ENCODE results near the gene INSR. TPM values are rescaled to one million over a fixed set of nuclear protein-coding genes. Genes with fewer than 3 reads are reported as not detected.

The INSR gene
- total RNA-seq, 6 experiments from 2014 or later = 2.1 to 6.3 (median 2.5) TPM

DNA sequence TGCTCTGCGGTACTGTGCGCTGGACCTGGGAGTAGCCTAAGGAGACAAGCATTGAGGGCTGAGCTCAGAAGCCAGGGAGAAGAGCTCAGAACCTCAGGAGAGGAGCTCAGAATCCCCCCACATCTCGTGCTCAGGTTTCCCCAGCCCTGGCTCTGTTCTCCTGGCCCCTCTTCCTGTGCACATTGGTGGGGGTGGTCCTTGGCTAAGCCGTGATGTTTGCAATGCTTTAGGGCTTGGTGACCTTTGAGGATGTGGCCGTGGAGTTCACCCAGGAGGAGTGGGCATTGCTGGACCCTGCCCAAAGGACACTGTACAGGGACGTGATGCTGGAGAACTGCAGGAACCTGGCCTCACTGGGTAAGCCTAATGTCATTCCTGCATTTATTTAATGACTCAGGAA is 218.1 kb downstream of the INSR start:
- Mint-ChIP-seq H3K27me3 (ENCODE audit: insufficient read depth) (peaks cover 3% of the 10 kb centered on the region; the same call in 1 of the 2 replicates), H3K27ac (no peak overlapping the region), H3K36me3 (ENCODE audit: low read depth) (peaks cover 85% of the 10 kb centered on the region), H3K4me3 (no peak overlapping the region), H3K4me1 (ENCODE audit: low read depth) (no peaks in the 10 kb centered on the region), H3K9me3 (peaks cover 70% of the 10 kb centered on the region)
- no peak for TF ChIP-seq CTCF (IDR thresholded peaks at IDR 0.05)
- DNase-seq = no peak

GRCh38 chr19:7074705-7075282 is 219.4 kb downstream of the INSR start:
- Mint-ChIP-seq H3K4me3 (no peak overlapping the region), H3K9me3 (peaks cover 57% of the 10 kb centered on the region), H3K4me1 (ENCODE audit: low read depth) (no peaks in the 10 kb centered on the region), H3K27ac (no peak overlapping the region), H3K36me3 (ENCODE audit: low read depth) (peaks cover 72% of the 10 kb centered on the region), H3K27me3 (ENCODE audit: insufficient read depth) (peaks cover 3% of the 10 kb centered on the region; the same call in 1 of the 2 replicates)
- no peak for TF ChIP-seq CTCF (IDR thresholded peaks at IDR 0.05)
- DNase-seq = no peak

DNA sequence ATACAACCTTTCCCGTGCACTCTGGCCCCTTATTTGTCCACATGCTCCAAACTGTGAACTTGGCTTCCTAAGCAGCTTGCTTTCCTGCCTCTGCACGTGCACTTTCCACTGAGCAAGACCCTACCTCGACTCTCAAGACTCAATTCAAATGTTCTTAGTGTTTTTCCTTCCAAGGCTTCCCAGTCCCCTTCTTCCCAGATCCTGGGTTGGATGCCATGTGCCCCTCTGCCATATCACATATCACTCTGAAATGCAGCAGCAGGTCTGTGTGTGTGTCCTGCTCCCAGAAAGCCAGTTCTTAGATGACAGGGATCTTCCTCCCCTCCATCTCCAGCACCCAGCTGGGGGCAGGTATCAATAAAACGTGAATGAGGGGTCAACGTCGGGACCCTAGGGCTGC is 221.7 kb downstream of the INSR start:
- Mint-ChIP-seq H3K36me3 (ENCODE audit: low read depth) (peaks cover 49% of the 10 kb centered on the region), H3K4me1 (ENCODE audit: low read depth) (peaks cover 17% of the 10 kb centered on the region), H3K9me3 (peaks cover 34% of the 10 kb centered on the region), H3K4me3 (peak overlapping the region; percentile 64), H3K27me3 (ENCODE audit: insufficient read depth) (peaks cover 4% of the 10 kb centered on the region), H3K27ac (no peak overlapping the region; the same call in 1 of the 2 replicates)
- no peak for TF ChIP-seq CTCF (IDR thresholded peaks at IDR 0.05)
- DNase-seq = no peak

DNA sequence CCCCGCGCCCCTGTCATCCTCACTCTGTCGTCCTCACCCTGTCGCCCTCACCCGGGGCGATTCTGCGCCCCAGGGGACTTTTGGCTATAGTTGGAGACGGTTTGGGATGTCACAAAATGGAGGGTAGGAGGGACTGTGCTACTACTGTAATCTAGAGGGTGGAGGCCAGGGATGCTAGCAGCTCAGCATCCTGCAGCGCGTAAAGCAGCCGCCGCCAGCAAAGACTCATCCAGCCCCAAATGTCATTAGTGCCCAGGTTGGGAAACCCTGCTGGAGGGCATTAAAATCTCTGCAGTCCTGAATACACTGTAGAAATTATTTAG is 224.3 kb downstream of the INSR start:
- peak; percentile 4 for DNase-seq
- Mint-ChIP-seq H3K27ac (peak overlapping the region; percentile 92), H3K4me1 (ENCODE audit: low read depth) (peaks cover 20% of the 10 kb centered on the region), H3K4me3 (peak overlapping the region; percentile 96), H3K36me3 (ENCODE audit: low read depth) (peaks cover 22% of the 10 kb centered on the region), H3K9me3 (peaks cover 12% of the 10 kb centered on the region), H3K27me3 (ENCODE audit: insufficient read depth) (peaks cover 4% of the 10 kb centered on the region)
- TF ChIP-seq CTCF (IDR thresholded peaks at IDR 0.05) = no peak

DNA sequence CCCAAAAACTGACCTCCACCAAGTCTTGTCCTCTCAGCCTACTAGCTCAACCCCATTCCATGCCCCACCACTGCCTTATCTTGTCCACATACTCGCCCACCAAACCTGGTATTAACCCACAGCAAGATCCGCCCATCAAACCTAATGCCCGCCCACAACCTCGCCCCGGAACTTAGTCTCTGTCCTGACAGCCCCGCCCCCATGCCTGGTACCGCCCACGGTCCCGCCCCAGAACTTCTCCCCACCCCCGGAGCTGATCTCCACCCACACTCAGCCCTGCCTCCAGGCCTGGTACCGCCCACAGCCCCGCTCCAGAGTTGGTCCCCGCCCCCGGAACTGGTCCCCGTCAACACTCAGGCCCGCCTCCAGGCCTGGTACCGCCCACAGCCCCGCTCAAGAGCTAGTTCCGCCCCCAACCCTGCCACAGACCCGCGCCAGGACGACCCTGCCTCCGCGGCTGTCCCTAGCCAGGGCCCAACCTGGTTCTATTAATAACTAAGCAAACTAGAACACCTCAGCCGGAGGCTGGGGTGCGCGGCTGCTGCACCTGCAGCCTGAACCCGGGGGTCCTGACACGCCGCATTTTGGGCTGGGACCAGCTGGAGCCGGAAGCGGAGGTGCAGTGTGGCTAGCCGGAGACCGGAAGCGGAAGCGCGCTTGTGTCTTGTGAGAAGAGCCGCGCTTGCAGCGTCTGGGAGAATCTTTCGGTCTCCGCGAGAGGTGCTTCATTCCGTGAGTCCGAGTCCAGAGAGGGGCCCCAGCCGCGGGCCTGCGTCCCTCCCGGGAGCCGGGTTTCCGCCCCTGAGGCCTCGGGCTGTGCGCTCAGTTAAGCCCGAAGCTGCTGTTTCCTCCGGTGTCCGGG is 224.9 kb downstream of the INSR start, which contains the start of gene ZNF557:
ZNF557 (plus strand) TSS at position 662 of the 862 bp plus-strand sequence. CDS start 5,372 bp downstream, outside the sequence.
- H3K27ac Mint-ChIP-seq = peak within 1 kb of the TSS; percentile 92
- H3K4me3 Mint-ChIP-seq = peak within 1 kb of the TSS; percentile 96

More for the DNA sequence above, 224.9 kb downstream of the INSR start, which contains the start of gene ZNF557:
- Mint-ChIP-seq H3K36me3 (ENCODE audit: low read depth) (peaks cover 17% of the 10 kb centered on the region), H3K4me1 (ENCODE audit: low read depth) (peaks cover 20% of the 10 kb centered on the region), H3K9me3 (peaks cover 9% of the 10 kb centered on the region), H3K27me3 (ENCODE audit: insufficient read depth) (peaks cover 4% of the 10 kb centered on the region)
- TF ChIP-seq CTCF (IDR thresholded peaks at IDR 0.05) = no peak
- peak; percentile 96 for DNase-seq
